Fibroblast of mammary gland (primary cell): ENCODE measurements around the gene ANAPC1.

Experiments
- DNase-seq: peaks from one replicate; pipeline ENCODE4 v3.0.0-alpha.2; 2010; ENCODE audit warnings: low read depth
- H3K4me3 ChIP-seq: 2 replicates; pipeline ENCODE4 v1.5.1; 2011; ENCODE audit warnings: low read depth, mild to moderate bottlenecking, low read length, moderate library complexity; ENCODE audit not compliant: control insufficient read depth
- TF ChIP-seq, protein P1 (sequence below): conservative IDR thresholded peaks from 2 replicates; pipeline ENCODE4 v1.5.1; 2011; ENCODE audit warnings: low read depth, low read length, inconsistent platforms; ENCODE audit not compliant: control insufficient read depth, insufficient read depth

Gene ANAPC1, protein sequence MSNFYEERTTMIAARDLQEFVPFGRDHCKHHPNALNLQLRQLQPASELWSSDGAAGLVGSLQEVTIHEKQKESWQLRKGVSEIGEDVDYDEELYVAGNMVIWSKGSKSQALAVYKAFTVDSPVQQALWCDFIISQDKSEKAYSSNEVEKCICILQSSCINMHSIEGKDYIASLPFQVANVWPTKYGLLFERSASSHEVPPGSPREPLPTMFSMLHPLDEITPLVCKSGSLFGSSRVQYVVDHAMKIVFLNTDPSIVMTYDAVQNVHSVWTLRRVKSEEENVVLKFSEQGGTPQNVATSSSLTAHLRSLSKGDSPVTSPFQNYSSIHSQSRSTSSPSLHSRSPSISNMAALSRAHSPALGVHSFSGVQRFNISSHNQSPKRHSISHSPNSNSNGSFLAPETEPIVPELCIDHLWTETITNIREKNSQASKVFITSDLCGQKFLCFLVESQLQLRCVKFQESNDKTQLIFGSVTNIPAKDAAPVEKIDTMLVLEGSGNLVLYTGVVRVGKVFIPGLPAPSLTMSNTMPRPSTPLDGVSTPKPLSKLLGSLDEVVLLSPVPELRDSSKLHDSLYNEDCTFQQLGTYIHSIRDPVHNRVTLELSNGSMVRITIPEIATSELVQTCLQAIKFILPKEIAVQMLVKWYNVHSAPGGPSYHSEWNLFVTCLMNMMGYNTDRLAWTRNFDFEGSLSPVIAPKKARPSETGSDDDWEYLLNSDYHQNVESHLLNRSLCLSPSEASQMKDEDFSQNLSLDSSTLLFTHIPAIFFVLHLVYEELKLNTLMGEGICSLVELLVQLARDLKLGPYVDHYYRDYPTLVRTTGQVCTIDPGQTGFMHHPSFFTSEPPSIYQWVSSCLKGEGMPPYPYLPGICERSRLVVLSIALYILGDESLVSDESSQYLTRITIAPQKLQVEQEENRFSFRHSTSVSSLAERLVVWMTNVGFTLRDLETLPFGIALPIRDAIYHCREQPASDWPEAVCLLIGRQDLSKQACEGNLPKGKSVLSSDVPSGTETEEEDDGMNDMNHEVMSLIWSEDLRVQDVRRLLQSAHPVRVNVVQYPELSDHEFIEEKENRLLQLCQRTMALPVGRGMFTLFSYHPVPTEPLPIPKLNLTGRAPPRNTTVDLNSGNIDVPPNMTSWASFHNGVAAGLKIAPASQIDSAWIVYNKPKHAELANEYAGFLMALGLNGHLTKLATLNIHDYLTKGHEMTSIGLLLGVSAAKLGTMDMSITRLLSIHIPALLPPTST (N-terminal part only)

DNA sequence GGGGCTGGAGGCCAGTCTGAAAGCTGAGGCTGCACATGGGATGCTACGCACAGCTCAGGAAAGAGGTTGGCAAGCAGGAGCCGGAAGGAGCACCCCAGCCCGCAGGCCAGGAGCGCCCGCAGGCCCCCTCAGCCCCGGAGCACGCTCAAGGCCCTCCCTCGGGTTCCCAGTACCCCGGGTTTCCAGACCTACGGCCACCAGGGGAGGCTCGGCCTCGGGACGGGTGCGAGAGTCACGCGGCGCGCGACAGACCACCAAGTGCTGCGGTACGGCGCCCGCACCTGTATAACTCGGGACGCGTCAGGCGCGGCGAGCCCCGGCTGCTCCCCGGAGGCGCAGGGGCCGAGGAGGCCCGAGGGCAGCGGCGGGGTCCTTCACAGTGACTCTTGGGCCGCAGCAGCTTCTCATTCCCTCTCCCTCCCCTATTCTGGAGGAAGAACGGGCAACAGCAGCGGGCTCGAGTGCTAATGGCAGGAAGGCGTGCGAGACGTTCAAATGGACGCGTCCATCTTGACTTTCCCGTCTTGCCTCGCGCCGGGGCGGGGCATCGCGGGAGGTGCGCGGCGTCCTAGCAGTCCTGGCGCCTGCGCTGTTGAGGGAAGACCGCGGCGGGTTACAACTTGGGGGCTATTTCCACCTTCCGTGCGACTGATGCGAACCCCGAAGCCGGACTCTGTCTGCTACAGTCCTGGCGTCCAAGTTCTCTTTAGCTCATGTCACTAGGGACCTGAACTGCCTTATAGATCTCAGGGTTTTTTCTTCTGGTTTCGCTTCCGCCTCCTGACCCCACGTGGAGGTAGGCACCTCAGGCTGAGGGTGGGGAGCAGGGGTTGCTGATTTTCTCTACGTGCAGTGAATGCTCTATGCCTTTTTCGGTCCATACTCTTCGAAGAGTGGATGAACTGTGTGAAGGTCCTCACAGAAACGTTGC is at the start of gene ANAPC1:
Gene ANAPC1, minus strand, starts transcription at position 533 of the 931 bp plus-strand sequence. CDS start 3,368 bp downstream, outside the sequence.
- peak within 1 kb of the TSS; percentile 96 for H3K4me3 ChIP-seq
- TF ChIP-seq, protein P1, sequence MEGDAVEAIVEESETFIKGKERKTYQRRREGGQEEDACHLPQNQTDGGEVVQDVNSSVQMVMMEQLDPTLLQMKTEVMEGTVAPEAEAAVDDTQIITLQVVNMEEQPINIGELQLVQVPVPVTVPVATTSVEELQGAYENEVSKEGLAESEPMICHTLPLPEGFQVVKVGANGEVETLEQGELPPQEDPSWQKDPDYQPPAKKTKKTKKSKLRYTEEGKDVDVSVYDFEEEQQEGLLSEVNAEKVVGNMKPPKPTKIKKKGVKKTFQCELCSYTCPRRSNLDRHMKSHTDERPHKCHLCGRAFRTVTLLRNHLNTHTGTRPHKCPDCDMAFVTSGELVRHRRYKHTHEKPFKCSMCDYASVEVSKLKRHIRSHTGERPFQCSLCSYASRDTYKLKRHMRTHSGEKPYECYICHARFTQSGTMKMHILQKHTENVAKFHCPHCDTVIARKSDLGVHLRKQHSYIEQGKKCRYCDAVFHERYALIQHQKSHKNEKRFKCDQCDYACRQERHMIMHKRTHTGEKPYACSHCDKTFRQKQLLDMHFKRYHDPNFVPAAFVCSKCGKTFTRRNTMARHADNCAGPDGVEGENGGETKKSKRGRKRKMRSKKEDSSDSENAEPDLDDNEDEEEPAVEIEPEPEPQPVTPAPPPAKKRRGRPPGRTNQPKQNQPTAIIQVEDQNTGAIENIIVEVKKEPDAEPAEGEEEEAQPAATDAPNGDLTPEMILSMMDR: no peak
- DNase-seq: peak; percentile 66

DNA sequence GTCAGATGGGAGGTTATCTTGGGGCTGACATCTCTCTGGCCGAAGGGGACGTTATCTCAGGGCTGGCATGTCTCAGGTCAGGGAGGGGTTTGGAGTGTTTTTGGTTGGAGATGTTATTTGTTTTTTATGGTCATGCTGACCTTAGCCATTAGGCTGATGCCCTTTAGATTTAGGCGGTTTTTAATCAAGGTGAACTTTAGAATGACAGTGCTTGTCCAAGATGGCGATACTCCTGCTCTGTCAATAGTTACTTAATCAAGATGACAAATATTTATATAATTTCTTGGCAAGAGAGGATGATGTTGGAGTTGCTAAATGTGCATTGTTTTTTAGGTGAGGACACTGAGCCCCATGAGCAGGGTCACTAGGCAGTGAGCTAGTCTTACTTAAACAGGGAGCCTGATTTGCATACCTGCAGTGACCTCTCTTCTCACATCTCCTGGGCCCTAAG is 48.9 kb upstream of the ANAPC1 start:
- no peak for DNase-seq
- TF ChIP-seq, protein P1: no peak

DNA sequence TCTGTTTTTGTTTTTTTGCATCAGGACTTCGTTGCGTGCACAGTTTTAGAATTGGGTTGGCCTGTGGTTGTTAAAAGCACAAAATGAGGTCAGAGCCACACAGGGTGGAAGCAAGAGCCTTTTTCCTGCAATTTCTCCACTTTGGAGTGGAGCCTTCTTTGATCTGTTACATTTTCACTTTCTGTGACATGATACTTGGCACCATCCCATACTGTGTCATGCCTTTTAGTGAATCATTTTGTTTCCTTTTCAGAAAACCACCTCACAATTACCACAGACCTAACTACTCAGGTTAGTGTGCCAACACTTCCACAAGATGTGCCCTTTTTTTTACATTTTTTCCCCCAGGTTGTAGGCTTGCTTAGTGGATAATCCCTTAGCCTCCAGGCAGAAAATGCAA is 46.9 kb upstream of the ANAPC1 start:
- peak; percentile 87 for DNase-seq
- TF ChIP-seq, protein P1: no peak
- no peak overlapping the region for H3K4me3 ChIP-seq

More for the DNA sequence above, 48.9 kb upstream of the ANAPC1 start:
- no peak overlapping the region for H3K4me3 ChIP-seq

DNA sequence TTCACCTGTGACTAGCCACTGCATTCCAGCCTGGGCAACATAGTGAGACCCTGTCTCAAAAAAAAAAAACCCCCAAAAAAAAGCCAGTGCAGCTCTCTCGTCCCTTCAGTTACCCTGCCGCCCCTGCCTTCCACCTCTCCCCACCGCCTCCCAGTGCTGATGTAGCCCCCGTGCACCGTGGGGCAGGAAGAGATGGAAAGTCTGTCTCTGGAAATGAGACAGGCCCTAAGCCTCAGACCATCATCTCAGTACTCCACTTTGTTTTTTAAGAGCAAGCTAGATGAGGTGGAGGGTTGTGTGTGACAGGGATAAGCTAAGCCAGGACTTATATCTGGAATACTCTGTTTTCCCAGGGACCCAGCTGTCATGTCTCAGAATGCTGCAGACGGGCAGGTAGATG is 46.4 kb upstream of the ANAPC1 start:
- TF ChIP-seq, protein P1: no peak
- no peak for DNase-seq
- no peak overlapping the region for H3K4me3 ChIP-seq

DNA sequence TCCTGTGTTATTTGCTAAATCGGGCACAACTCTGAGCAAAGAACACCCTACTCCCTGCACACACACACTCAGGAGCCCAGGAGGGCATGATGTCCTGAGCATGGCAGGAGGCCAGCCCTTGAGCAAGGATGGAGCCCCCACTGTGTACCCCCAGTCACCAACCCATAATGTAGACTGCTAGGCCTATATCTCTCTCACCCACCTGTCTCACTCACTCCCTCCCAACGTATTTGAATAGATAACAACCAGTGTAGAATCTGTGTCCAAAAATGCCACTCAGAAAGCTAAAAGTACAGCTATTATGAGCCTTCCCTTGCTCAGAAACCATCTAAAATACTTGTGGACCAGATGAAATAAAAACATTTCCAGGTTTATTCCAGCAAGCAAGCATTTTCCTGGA is 43.7 kb upstream of the ANAPC1 start:
- TF ChIP-seq, protein P1: no peak
- DNase-seq: no peak
- no peak overlapping the region for H3K4me3 ChIP-seq
